HCT116 (cell line): ENCODE results near the gene ARL15. TPM values are rescaled to one million over a fixed set of nuclear protein-coding genes. Genes with fewer than 3 reads are reported as not detected.

Source experiments
- ATAC-seq: fragments of 200-7000 bp; cut with Tn5 transposase; 2 replicates; pipeline ENCODE4 v1.9.1; 2020; ENCODE audit warnings: mild to moderate bottlenecking, moderate library complexity
- BruUV-seq: library from RNA; stranded (reverse); fragments of 400-500 nt; replicated peaks from 2 replicates; lab custom pipeline; 2021; lab: Mats Ljungman, UMichigan
- CTCF ChIA-PET: fragments of 300-600 bp; sonication (Branson Sonifier 250); formaldehyde crosslinking; loops from one replicate; lab custom pipeline; 2021; ENCODE audit warnings: antibody characterized with exemption; lab: Charles Lee
- POLR2A ChIA-PET: fragments of 300-600, 350-600 bp; sonication (Branson Sonifier 250); formaldehyde crosslinking; loops from one replicate; lab custom pipeline; 2021; ENCODE audit warnings: antibody characterized with exemption; lab: Charles Lee
- RAD21 ChIA-PET, 2 experiments: fragments of 300-600 bp; sonication (Branson Sonifier 250); formaldehyde crosslinking; loops; one replicate each; lab custom pipeline; 2023; ENCODE audit warnings: low total read pairs in 2 of 2; ENCODE audit not compliant: uncharacterized antibody in 2 of 2, unreplicated experiment in 2 of 2, low non-redundant PET in 1 of 2; lab: Charles Lee
- DNase-seq: peaks from one replicate; pipeline ENCODE4 v3.0.0-alpha.2; 2010; ENCODE audit warnings: low read depth, low spot score
- H2AFZ ChIP-seq: fragments of 200-600 bp; shearing (Covaris generic), sonication (generic); 2 replicates; pipeline ENCODE4 v1.6.1; 2017; ENCODE audit warnings: low read depth, mixed run types, mixed read lengths, antibody characterized with exemption, low read length; ENCODE audit not compliant: poor library complexity, severe bottlenecking
- H3K27ac ChIP-seq: 2 replicates; pipeline ENCODE4 v1.5.1; 2012; ENCODE audit warnings: low read depth, low read length
- H3K27me3 ChIP-seq: fragments of 200-600 bp; sonication (generic); 2 replicates; pipeline ENCODE4 v1.6.1; 2016; ENCODE audit warnings: mixed run types, low read length, mixed read lengths; ENCODE audit not compliant: insufficient read depth
- H3K36me3 ChIP-seq, 2 experiments: fragments of 200-500 bp in 1 of 2; fragments of 200-600 bp in 1 of 2; sonication (Bioruptor generic) in 1 of 2; sonication (generic) in 1 of 2; 2 replicates each; pipeline versions ENCODE4 v1.5.1 to v1.6.1; 2014 to 2016; ENCODE audit warnings: low read length in 2 of 2, inconsistent platforms in 1 of 2, mixed read lengths in 1 of 2, mixed run types in 1 of 2; ENCODE audit not compliant: insufficient read depth in 2 of 2, control insufficient read depth in 1 of 2
- H3K4me1 ChIP-seq, 2 experiments: fragments of 200-600 bp in 1 of 2; sonication (generic) in 1 of 2; 2 replicates each; pipeline versions ENCODE4 v1.5.1 to v1.6.1; 2012 to 2017; ENCODE audit warnings: low read length in 2 of 2, inconsistent platforms in 1 of 2, mild to moderate bottlenecking in 1 of 2, mixed read lengths in 1 of 2, mixed run types in 1 of 2, moderate library complexity in 1 of 2; ENCODE audit not compliant: insufficient read depth in 2 of 2, control insufficient read depth in 1 of 2
- H3K4me2 ChIP-seq: fragments of 200-600 bp; sonication (generic); 2 replicates; pipeline ENCODE4 v1.6.1; 2017; ENCODE audit warnings: mixed run types, low read length, mixed read lengths
- H3K4me3 ChIP-seq, 2 experiments: fragments of 200-600 bp in 1 of 2; sonication (generic) in 1 of 2; replicated peaks in 1 of 2; 2 replicates each; pipeline ENCODE4 v1.5.1; 2011 to 2016; ENCODE audit warnings: low read length in 2 of 2, control low read depth in 1 of 2, low read depth in 1 of 2, mild to moderate bottlenecking in 1 of 2, mixed read lengths in 1 of 2, mixed run types in 1 of 2
- H3K79me2 ChIP-seq: fragments of 200-600 bp; sonication (generic); 2 replicates; pipeline ENCODE4 v1.6.1; 2017; ENCODE audit warnings: mild to moderate bottlenecking, mixed run types, low read length, moderate library complexity, mixed read lengths; ENCODE audit not compliant: insufficient read depth
- H3K9ac ChIP-seq: fragments of 200-600 bp; sonication (generic); 2 replicates; pipeline ENCODE4 v1.6.1; 2016; ENCODE audit warnings: low read length, mixed read lengths
- H3K9me2 ChIP-seq: fragments of 200-600 bp; sonication (generic), shearing (Covaris generic); 2 replicates; pipeline ENCODE4 v1.6.1; 2017; ENCODE audit warnings: mixed run types, mild to moderate bottlenecking, moderate library complexity; ENCODE audit not compliant: insufficient read depth
- H3K9me3 ChIP-seq, 2 experiments: fragments of 200-500 bp in 1 of 2; fragments of 200-600 bp in 1 of 2; sonication (Bioruptor generic) in 1 of 2; sonication (generic) in 1 of 2; 2 replicates each; pipeline ENCODE4 v1.6.1; 2014 to 2017; ENCODE audit warnings: low read length in 2 of 2, mixed read lengths in 2 of 2, inconsistent platforms in 1 of 2, low read depth in 1 of 2, mild to moderate bottlenecking in 1 of 2, mixed run types in 1 of 2, moderate library complexity in 1 of 2; ENCODE audit not compliant: control insufficient read depth in 1 of 2, insufficient read depth in 1 of 2
- H4K20me1 ChIP-seq: fragments of 200-600 bp; sonication (generic), shearing (Covaris generic); 2 replicates; pipeline ENCODE4 v1.6.1; 2017; ENCODE audit warnings: mixed run types, mild to moderate bottlenecking, moderate library complexity; ENCODE audit not compliant: insufficient read depth
- EZH2 ChIP-seq: fragments of 200-600 bp; sonication (generic); IDR thresholded peaks from 2 replicates; pipeline ENCODE4 v1.6.1; 2017; ENCODE audit warnings: antibody characterized with exemption, mixed run types
- YY1 ChIP-seq: IDR thresholded peaks from 2 replicates; pipeline ENCODE4 v1.6.1; 2011; ENCODE audit warnings: low read length, low read depth, moderate library complexity, mild to moderate bottlenecking; ENCODE audit not compliant: insufficient replicate concordance; ENCODE audit errors: extremely low read depth
- intact Hi-C: fragments of 100-400 bp; cut with micrococcal nuclease; formaldehyde crosslinking; loops from 2 replicates; pipeline ENCODE4 v1.10.0; 2022
- total RNA-seq: library from RNA; stranded (reverse); gene quantifications from one replicate; pipeline ENCODE4 v1.2.1, GENCODE V29; 2021; ENCODE audit not compliant: unreplicated experiment
- TF ChIP-seq, protein P1 (sequence below): IDR thresholded peaks from 2 replicates; pipeline ENCODE4 v1.6.1; 2012

Gene ARL15
- total RNA-seq, 1 experiment from 2014 or later = 15.0 TPM

DNA sequence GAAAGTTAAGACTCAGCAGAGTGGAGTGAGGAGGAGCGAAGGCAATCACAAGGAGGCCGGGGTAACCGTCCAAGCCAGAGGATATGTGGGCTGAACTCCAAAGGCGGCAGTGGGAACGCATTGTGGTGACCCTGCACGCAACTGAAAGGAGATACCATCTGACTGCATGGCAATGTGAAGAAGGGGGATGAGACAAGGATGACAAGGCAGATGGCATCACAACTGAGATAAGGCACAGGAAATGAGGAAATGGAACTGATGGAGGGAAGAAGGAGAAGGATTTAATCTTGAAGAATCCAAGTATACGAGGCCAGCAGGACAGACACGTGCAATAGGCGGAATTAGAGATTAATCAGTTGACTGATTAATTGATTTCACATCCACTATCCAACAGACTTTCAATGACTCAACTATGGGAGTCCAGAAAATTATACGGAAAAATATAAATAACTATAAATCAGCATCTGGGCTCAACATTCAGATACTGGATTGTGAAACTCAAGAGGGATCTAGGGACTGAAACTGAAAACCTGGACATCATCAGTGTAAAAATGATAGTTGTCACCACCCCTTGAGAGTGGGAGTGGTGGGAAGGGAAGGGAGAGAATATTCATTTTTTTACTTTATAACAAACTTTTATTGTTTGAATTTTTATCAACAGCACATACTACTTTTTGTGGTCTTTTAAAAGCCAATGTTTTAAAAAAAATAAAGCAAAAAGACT lies 86.1 kb downstream of the ARL15 start:
- intact Hi-C loops = loop anchor here (10.0 kb wide), 1 partner anchor 589 kb away; no protein-coding TSS in a partner anchor
- Histone ChIP-seq H3K27me3 (no peaks in the 10 kb centered on the region), H3K27ac (no peak overlapping the region), H3K4me3 (no peak overlapping the region), H4K20me1 (no peaks in the 10 kb centered on the region), H3K79me2 (no peaks in the 10 kb centered on the region), H3K9ac (no peak overlapping the region), H2AFZ (no peak overlapping the region), H3K9me2 (no peaks in the 10 kb centered on the region), H3K4me1 (no peaks in the 10 kb centered on the region), H3K4me2 (no peak overlapping the region), H3K9me3 (no peaks in the 10 kb centered on the region), H3K36me3 (no peaks in the 10 kb centered on the region)
- DNase-seq (no peak), ATAC-seq (no peak)
- no TSS peak for BruUV-seq
- ChIA-PET POLR2A (no interaction called here), RAD21 (no interaction called here), CTCF (no interaction called here)
- no peak for TF ChIP-seq EZH2

- Histone ChIP-seq H2AFZ (no peak overlapping the region), H3K4me3 (no peak overlapping the region), H3K27ac (no peak overlapping the region), H3K36me3 (no peaks in the 10 kb centered on the region), H3K4me1 (no peaks in the 10 kb centered on the region), H3K79me2 (no peaks in the 10 kb centered on the region)
- DNase-seq (no peak), ATAC-seq (no peak)
- CTCF ChIA-PET = interaction anchor here (0.7 kb wide), 1 partner anchor 796 kb away, joined by 4 read pairs; no protein-coding TSS in a partner anchor
- intact Hi-C loops = loop anchor here (10.0 kb wide), 1 partner anchor 588 kb away; no protein-coding TSS in a partner anchor
- BruUV-seq = no TSS peak
- no peak for TF ChIP-seq YY1
- TF ChIP-seq, protein P1, sequence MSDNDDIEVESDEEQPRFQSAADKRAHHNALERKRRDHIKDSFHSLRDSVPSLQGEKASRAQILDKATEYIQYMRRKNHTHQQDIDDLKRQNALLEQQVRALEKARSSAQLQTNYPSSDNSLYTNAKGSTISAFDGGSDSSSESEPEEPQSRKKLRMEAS = no peak
- TF ChIP-seq, all 23 proteins: peak for 0
- Histone ChIP-seq H4K20me1 (no peaks in the 10 kb centered on the region), H3K27me3 (no peaks in the 10 kb centered on the region), H3K4me2 (no peak overlapping the region), H3K9ac (no peak overlapping the region), H3K9me2 (no peaks in the 10 kb centered on the region), H3K9me3 (no peaks in the 10 kb centered on the region)
- RAD21 ChIA-PET = no interaction called here
- POLR2A ChIA-PET = no interaction called here
These were observed 88.0 kb downstream of the ARL15 start for GRCh38 chr5:54222336-54222735.
